Muscle layer of duodenum (tissue), 2 donors: ENCODE data around the gene SLC17A2.
"Not testable (repeated sequence)": the region's sequence is repeated elsewhere in the genome, so short reads cannot be mapped to it uniquely, and the experiment has no call there.

ENCODE experiments used
- H3K27ac ChIP-seq: one replicate; pipeline ENCODE4 v1.7.0; 2013; ENCODE audit warnings: mild to moderate bottlenecking, low read length
- H3K27me3 ChIP-seq: one replicate; pipeline ENCODE4 v1.7.0; 2013; ENCODE audit warnings: low read depth, mild to moderate bottlenecking, control low read depth, low read length
- H3K36me3 ChIP-seq, 2 donors: one replicate each; pipeline ENCODE4 v1.7.0; 2013; ENCODE audit warnings: low read length in 2 of 2, control low read depth in 1 of 2, mild to moderate bottlenecking in 1 of 2; ENCODE audit not compliant: insufficient read depth in 2 of 2, control insufficient read depth in 1 of 2
- H3K4me1 ChIP-seq, 2 donors: one replicate each; pipeline ENCODE4 v1.7.0; 2013; ENCODE audit warnings: low read length in 2 of 2, mild to moderate bottlenecking in 2 of 2, control low read depth in 1 of 2, moderate library complexity in 1 of 2; ENCODE audit not compliant: insufficient read depth in 2 of 2, control insufficient read depth in 1 of 2
- H3K4me3 ChIP-seq, 2 donors: one replicate each; pipeline ENCODE4 v1.7.0; 2013; ENCODE audit warnings: low read length in 2 of 2, low read depth in 1 of 2, mild to moderate bottlenecking in 1 of 2
- H3K9me3 ChIP-seq, 2 donors: one replicate each; pipeline ENCODE4 v1.7.0; 2013; ENCODE audit warnings: low read length in 2 of 2, control low read depth in 1 of 2, mild to moderate bottlenecking in 1 of 2; ENCODE audit not compliant: control insufficient read depth in 1 of 2
- donor health status: healthy.

Gene SLC17A2

GRCh38 chr6:25934156-25934555, 3.7 kb upstream of the SLC17A2 start:
- Histone ChIP-seq H3K4me3 (no peak overlapping the region), H3K27ac (no peak overlapping the region), H3K4me1 (no peaks in the 10 kb centered on the region), H3K27me3 (no peaks in the 10 kb centered on the region), H3K9me3 (no peaks in the 10 kb centered on the region), H3K36me3 (no peaks in the 10 kb centered on the region)

GRCh38 chr6:25931411-25931709, 869 bp upstream of the SLC17A2 start:
- Histone ChIP-seq H3K9me3 (no peaks in the 10 kb centered on the region), H3K4me1 (no peaks in the 10 kb centered on the region), H3K4me3 (no peak overlapping the region), H3K27me3 (no peaks in the 10 kb centered on the region), H3K27ac (no peak overlapping the region), H3K36me3 (no peaks in the 10 kb centered on the region)

GRCh38 chr6:25929785-25930184, 706 bp downstream of the SLC17A2 start:
- not testable (repeated sequence) for H3K36me3 ChIP-seq, H3K4me1 ChIP-seq, H3K27me3 ChIP-seq, H3K9me3 ChIP-seq, H3K27ac ChIP-seq, H3K4me3 ChIP-seq

- no peaks in the 10 kb centered on the region for H3K27me3 ChIP-seq
- H3K36me3 ChIP-seq: no peaks in the 10 kb centered on the region
- H3K9me3 ChIP-seq: no peaks in the 10 kb centered on the region
- no peaks in the 10 kb centered on the region for H3K4me1 ChIP-seq
- H3K4me3 ChIP-seq: no peak overlapping the region
- H3K27ac ChIP-seq: no peak overlapping the region
Observed at GRCh38 chr6:25928562-25929324, 1.7 kb downstream of the SLC17A2 start.

GRCh38 chr6:25927756-25928216, 2.7 kb downstream of the SLC17A2 start:
- no peak overlapping the region for H3K4me3 ChIP-seq
- no peaks in the 10 kb centered on the region for H3K4me1 ChIP-seq
- no peaks in the 10 kb centered on the region for H3K36me3 ChIP-seq
- H3K27me3 ChIP-seq: no peaks in the 10 kb centered on the region
- no peak overlapping the region for H3K27ac ChIP-seq
- H3K9me3 ChIP-seq: no peaks in the 10 kb centered on the region

- Histone ChIP-seq H3K4me3 (no peak overlapping the region), H3K9me3 (no peaks in the 10 kb centered on the region)
Observed at GRCh38 chr6:25927178-25927577, 3.3 kb downstream of the SLC17A2 start.

GRCh38 chr6:25925876-25926275, 4.6 kb downstream of the SLC17A2 start:
- Histone ChIP-seq H3K9me3 (no peaks in the 10 kb centered on the region), H3K4me3 (no peak overlapping the region), H3K27ac (no peak overlapping the region), H3K36me3 (no peaks in the 10 kb centered on the region), H3K27me3 (no peaks in the 10 kb centered on the region), H3K4me1 (no peaks in the 10 kb centered on the region)

More at GRCh38 chr6:25927178-25927577, 3.3 kb downstream of the SLC17A2 start:
- H3K4me1 ChIP-seq: no peaks in the 10 kb centered on the region
- H3K27me3 ChIP-seq: no peaks in the 10 kb centered on the region
- H3K36me3 ChIP-seq: no peaks in the 10 kb centered on the region
- no peak overlapping the region for H3K27ac ChIP-seq

GRCh38 chr6:25922301-25922700, 8.2 kb downstream of the SLC17A2 start:
- Histone ChIP-seq H3K27me3 (no peaks in the 10 kb centered on the region), H3K4me1 (no peaks in the 10 kb centered on the region), H3K27ac (no peak overlapping the region), H3K9me3 (no peaks in the 10 kb centered on the region), H3K4me3 (no peak overlapping the region), H3K36me3 (no peaks in the 10 kb centered on the region)

- Histone ChIP-seq H3K9me3 (no peaks in the 10 kb centered on the region), H3K4me1 (no peaks in the 10 kb centered on the region), H3K4me3 (no peak overlapping the region), H3K27me3 (no peaks in the 10 kb centered on the region), H3K27ac (no peak overlapping the region), H3K36me3 (no peaks in the 10 kb centered on the region)
Observed at GRCh38 chr6:25921525-25922203, 8.8 kb downstream of the SLC17A2 start.

- H3K4me3 ChIP-seq: no peak overlapping the region
- H3K27ac ChIP-seq: no peak overlapping the region
- no peaks in the 10 kb centered on the region for H3K4me1 ChIP-seq
- no peaks in the 10 kb centered on the region for H3K9me3 ChIP-seq
- no peaks in the 10 kb centered on the region for H3K36me3 ChIP-seq
- H3K27me3 ChIP-seq: no peaks in the 10 kb centered on the region
Observed at GRCh38 chr6:25919657-25920056, 10.8 kb downstream of the SLC17A2 start.

GRCh38 chr6:25918083-25918683, 12.3 kb downstream of the SLC17A2 start:
- Histone ChIP-seq H3K36me3 (no peaks in the 10 kb centered on the region), H3K27me3 (no peaks in the 10 kb centered on the region), H3K27ac (no peak overlapping the region), H3K4me3 (no peak overlapping the region), H3K9me3 (no peaks in the 10 kb centered on the region), H3K4me1 (no peaks in the 10 kb centered on the region)
